ENCODE results near the gene RNF138. TPM values are rescaled to one million over a fixed set of nuclear protein-coding genes. Genes with fewer than 3 reads are reported as not detected.
"Not testable (repeated sequence)": the region's sequence is repeated elsewhere in the genome, so short reads cannot be mapped to it uniquely, and the experiment has no call there.

RNF138 gene
- total and polyA plus RNA-seq, 3 experiments from 2014 or later, result 54.9 to 87.8 (median 82.7) TPM

DNA sequence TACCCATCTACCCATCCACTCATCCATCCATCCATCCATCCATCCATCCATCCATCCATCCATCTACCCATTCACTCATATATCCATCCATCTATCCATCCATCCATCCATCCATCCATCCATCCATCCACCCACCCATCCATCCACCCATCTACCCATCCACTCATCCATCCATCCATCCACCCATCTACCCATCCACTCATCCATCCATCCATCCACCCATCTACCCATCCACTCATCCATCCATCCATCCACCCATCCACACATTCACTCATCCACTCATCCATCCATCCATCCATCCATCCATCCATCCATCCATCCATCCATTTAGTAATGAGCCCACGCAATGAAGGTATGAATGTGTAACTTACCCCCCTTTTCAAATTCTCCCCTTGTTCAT, 85.1 kb downstream of the RNF138 start:
- H3K27ac Mint-ChIP-seq; H3K27me3 Mint-ChIP-seq; H3K27ac ChIP-seq (ENCODE audit: low read depth, low read length); POLR2A ChIA-PET; DNase-seq; H3K36me3 ChIP-seq (ENCODE audit: insufficient read depth, low read length); H3K4me1 Mint-ChIP-seq; H3K9me3 ChIP-seq (ENCODE audit: low read length); H3K9me3 Mint-ChIP-seq; H3K4me3 ChIP-seq (ENCODE audit: low read length); H3K4me3 Mint-ChIP-seq; H3K4me1 ChIP-seq (ENCODE audit: insufficient read depth, low read length); H3K27me3 ChIP-seq (ENCODE audit: insufficient read depth, low read length, poor library complexity, severe bottlenecking); H3K36me3 Mint-ChIP-seq: not testable (repeated sequence)
- CTCF ChIA-PET, result interaction anchor here (3.8 kb wide), 1 partner anchor 18 kb away, joined by 13 read pairs; no protein-coding TSS in a partner anchor

DNA sequence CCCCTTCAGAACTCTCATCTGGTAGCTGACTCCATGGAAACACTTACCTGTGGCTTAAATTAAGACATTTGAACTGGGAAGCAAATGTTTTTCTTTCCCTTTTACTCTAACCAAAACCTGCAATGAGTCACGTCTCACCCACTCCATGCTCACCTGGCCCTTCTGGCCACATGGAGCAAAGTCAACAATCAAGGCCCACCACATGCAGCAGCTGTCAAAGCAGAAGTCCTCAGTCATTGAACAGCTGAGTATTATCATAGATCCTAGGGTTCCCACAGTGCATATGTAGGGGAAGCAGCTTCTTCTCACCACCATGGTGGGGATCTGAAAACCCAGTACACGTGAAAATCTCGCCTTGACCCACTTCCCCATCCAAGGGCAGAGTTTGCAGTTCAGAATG, 85.9 kb downstream of the RNF138 start:
- Mint-ChIP-seq H3K27ac (no peak overlapping the region), H3K9me3 (no peaks in the 10 kb centered on the region), H3K4me1 (no peaks in the 10 kb centered on the region), H3K4me3 (no peak overlapping the region), H3K27me3 (peaks cover 3 to 5% of the 10 kb centered on the region in 2 donors), H3K36me3 (no peaks in the 10 kb centered on the region)
- H3K9me3 ChIP-seq (ENCODE audit: low read length), result no peaks in the 10 kb centered on the region
- no peaks in the 10 kb centered on the region for H3K36me3 ChIP-seq (ENCODE audit: insufficient read depth, low read length)
- ChIA-PET POLR2A (no interaction called here), CTCF (interaction anchor here (3.8 kb wide), 1 partner anchor 19 kb away, joined by 13 read pairs; no protein-coding TSS in a partner anchor)
- H3K27me3 ChIP-seq (ENCODE audit: insufficient read depth, low read length, poor library complexity, severe bottlenecking), result no peaks in the 10 kb centered on the region
- H3K27ac ChIP-seq (ENCODE audit: low read depth, low read length), result no peak overlapping the region
- no peaks in the 10 kb centered on the region for H3K4me1 ChIP-seq (ENCODE audit: insufficient read depth, low read length)
- DNase-seq, result no peak
- no peak overlapping the region for H3K4me3 ChIP-seq (ENCODE audit: low read length)

Other genes starting within 250 kb of the RNF138 start
- 10 to 100 TPM; 29.2 to 34.8 TPM for gene TRAPPC8, start 148.7 kb upstream of the RNF138 start, total RNA-seq
- gene TRAPPC8, start 148.7 kb upstream of the RNF138 start, polyA plus RNA-seq, result 20.2 TPM
- gene RNF125, start 73.0 kb upstream of the RNF138 start, total RNA-seq, result 10 to 100 TPM; 41.3 to 42.8 TPM
- gene RNF125, start 73.0 kb upstream of the RNF138 start, polyA plus RNA-seq, result 66.6 TPM
- gene MEP1B, start 98.2 kb downstream of the RNF138 start, total RNA-seq, result not detected
- gene MEP1B, start 98.2 kb downstream of the RNF138 start, polyA plus RNA-seq, result 0.12 TPM

All from CD8-positive, alpha-beta memory T cell (primary cell).